SIG-M5 treated with dmso at 0.1 percent for 504 hours (cell line): ENCODE results near the gene RHOT1.
"Not testable (repeated sequence)": the region's sequence is repeated elsewhere in the genome, so short reads cannot be mapped to it uniquely, and the experiment has no call there.

Source experiments
- DNase-seq: peaks from one replicate; lab custom pipeline; 2025; ENCODE audit not compliant: unreplicated experiment; lab: John Stamatoyannopoulos, UW

The RHOT1 gene

GRCh38 chr17:32142038-32142856, at the start of gene RHOT1:
TSS of gene RHOT1 (plus strand) at chr17:32142502. CDS start at chr17:32142693, 191 bp downstream.
- DNase-seq: peak; percentile 80

GRCh38 chr17:32099686-32100085, 42.6 kb upstream of the RHOT1 start:
- no peak for DNase-seq

GRCh38 chr17:32100323-32100722, 42.0 kb upstream of the RHOT1 start:
- not testable (repeated sequence) for DNase-seq

GRCh38 chr17:32100971-32101631, 41.2 kb upstream of the RHOT1 start:
- no peak for DNase-seq

- no peak for DNase-seq
Measured at GRCh38 chr17:32102172-32102571, 40.1 kb upstream of the RHOT1 start.

- DNase-seq: no peak
Measured at GRCh38 chr17:32102646-32103186, 39.6 kb upstream of the RHOT1 start.

GRCh38 chr17:32103476-32104113, 38.7 kb upstream of the RHOT1 start:
- DNase-seq: no peak

- DNase-seq: peak; percentile 68
Measured at GRCh38 chr17:32104158-32104557, 38.1 kb upstream of the RHOT1 start.

GRCh38 chr17:32106471-32106981, 35.8 kb upstream of the RHOT1 start:
- DNase-seq: not testable (repeated sequence)

GRCh38 chr17:32107194-32107593, 35.1 kb upstream of the RHOT1 start:
- DNase-seq: not testable (repeated sequence)

- no peak for DNase-seq
Measured at GRCh38 chr17:32110596-32110995, 31.7 kb upstream of the RHOT1 start.

GRCh38 chr17:32111141-32111771, 31.0 kb upstream of the RHOT1 start:
- no peak for DNase-seq

- no peak for DNase-seq
Measured at GRCh38 chr17:32112416-32112815, 29.9 kb upstream of the RHOT1 start.

GRCh38 chr17:32114536-32114935, 27.8 kb upstream of the RHOT1 start:
- DNase-seq: no peak

- not testable (repeated sequence) for DNase-seq
Measured at GRCh38 chr17:32115546-32115945, 26.8 kb upstream of the RHOT1 start.

GRCh38 chr17:32116937-32117336, 25.4 kb upstream of the RHOT1 start:
- no peak for DNase-seq

GRCh38 chr17:32117399-32117798, 24.9 kb upstream of the RHOT1 start:
- DNase-seq: no peak

- not testable (repeated sequence) for DNase-seq
Measured at GRCh38 chr17:32118088-32118487, 24.2 kb upstream of the RHOT1 start.

GRCh38 chr17:32118835-32119234, 23.5 kb upstream of the RHOT1 start:
- no peak for DNase-seq

- DNase-seq: no peak
Measured at GRCh38 chr17:32120141-32120540, 22.2 kb upstream of the RHOT1 start.

- no peak for DNase-seq
Measured at GRCh38 chr17:32120716-32121115, 21.6 kb upstream of the RHOT1 start.
